Endothelial cell of umbilical vein (primary cell): ENCODE data around the gene ATP2B2. TPM values are rescaled to one million over a fixed set of nuclear protein-coding genes. Genes with fewer than 3 reads are reported as not detected.

Experiments used
- BruUV-seq: library from RNA; stranded (reverse); fragments of 400-500 nt; replicated peaks from 2 replicates; lab custom pipeline; 2021; lab: Mats Ljungman, UMichigan
- CTCF ChIA-PET: fragments of 300-600, 350-600 bp; sonication (Branson Sonifier 250); formaldehyde crosslinking; loops from one replicate; lab custom pipeline; 2021; ENCODE audit warnings: antibody characterized with exemption, inconsistent platforms; lab: Charles Lee
- POLR2A ChIA-PET: fragments of 300-600, 350-600 bp; sonication (Branson Sonifier 250); formaldehyde crosslinking; loops from one replicate; lab custom pipeline; 2021; ENCODE audit warnings: antibody characterized with exemption, inconsistent platforms; lab: Charles Lee
- DNase-seq: peaks from one replicate; pipeline ENCODE4 v3.0.0-alpha.2; 2011; ENCODE audit warnings: low read depth, low spot score
- FAIRE-seq: peaks from 2 replicates; lab custom pipeline; 2011; peaks lifted over from hg19 to GRCh38; lab: Jason Lieb, UNC
- H2AFZ ChIP-seq: 2 replicates; pipeline ENCODE4 v1.6.0; 2012; ENCODE audit warnings: low read depth, low read length, control low read depth, inconsistent platforms
- H3K27ac ChIP-seq: 2 replicates; pipeline ENCODE4 v1.5.1; 2011; ENCODE audit warnings: low read depth, mild to moderate bottlenecking, control low read depth, low read length, moderate library complexity; ENCODE audit not compliant: insufficient read depth
- H3K27me3 ChIP-seq, 2 experiments: 2 replicates each; pipeline versions ENCODE4 v1.6.0 to v1.6.1; 2011; ENCODE audit warnings: low read length in 2 of 2, mixed read lengths in 1 of 2; ENCODE audit not compliant: control insufficient read depth in 2 of 2, insufficient read depth in 2 of 2
- H3K36me3 ChIP-seq, 2 experiments: 2 replicates in 1 of 2; 3 replicates in 1 of 2; pipeline ENCODE4 v1.5.1; 2011; ENCODE audit warnings: low read length in 2 of 2, mild to moderate bottlenecking in 1 of 2, moderate library complexity in 1 of 2; ENCODE audit not compliant: control insufficient read depth in 2 of 2, insufficient read depth in 2 of 2; ENCODE audit errors: extremely low read depth in 1 of 2
- H3K4me1 ChIP-seq: 3 replicates; pipeline ENCODE4 v1.5.1; 2011; ENCODE audit warnings: mild to moderate bottlenecking, low read length; ENCODE audit not compliant: control insufficient read depth, insufficient read depth; ENCODE audit errors: extremely low read depth
- H3K4me2 ChIP-seq: 2 replicates; pipeline ENCODE4 v1.6.1; 2011; ENCODE audit warnings: low read length, control low read depth, mixed read lengths; ENCODE audit not compliant: insufficient read depth
- H3K4me3 ChIP-seq, 3 experiments: fragments of 200-600 bp in 1 of 3; sonication (generic), shearing (Covaris generic) in 1 of 3; replicated peaks in 1 of 3; 2 replicates each; pipeline ENCODE4 v1.5.1; 2011 to 2016; ENCODE audit warnings: control low read depth in 3 of 3, low read length in 3 of 3, mild to moderate bottlenecking in 2 of 3, inconsistent platforms in 1 of 3, low read depth in 1 of 3, moderate library complexity in 1 of 3; ENCODE audit not compliant: insufficient read depth in 1 of 3
- H3K79me2 ChIP-seq: 2 replicates; pipeline ENCODE4 v1.6.0; 2012; ENCODE audit warnings: low read length, inconsistent platforms; ENCODE audit not compliant: control insufficient read depth, insufficient read depth
- H3K9ac ChIP-seq: replicated peaks from 2 replicates; pipeline ENCODE3; 2011; ENCODE audit warnings: low read length, control low read depth; ENCODE audit not compliant: insufficient read depth; ENCODE audit errors: extremely low read depth
- H3K9me1 ChIP-seq: replicated peaks from 3 replicates; pipeline ENCODE4 v1.6.0; 2011; ENCODE audit warnings: mild to moderate bottlenecking, low read length; ENCODE audit not compliant: control insufficient read depth, insufficient read depth; ENCODE audit errors: extremely low read depth
- H3K9me3 ChIP-seq: replicated peaks from 2 replicates; pipeline ENCODE4 v1.5.1; 2012; ENCODE audit warnings: low read length, inconsistent platforms; ENCODE audit not compliant: control insufficient read depth, insufficient read depth
- H4K20me1 ChIP-seq: replicated peaks from 2 replicates; pipeline ENCODE3; 2011; ENCODE audit warnings: mild to moderate bottlenecking, low read length; ENCODE audit not compliant: control insufficient read depth, insufficient read depth; ENCODE audit errors: extremely low read depth
- EZH2 ChIP-seq: IDR thresholded peaks from 2 replicates; pipeline ENCODE4 v1.6.1; 2012; ENCODE audit warnings: borderline replicate concordance, low read depth, mild to moderate bottlenecking, moderate library complexity, low read length, inconsistent platforms; ENCODE audit not compliant: severe bottlenecking
- FOS ChIP-seq: IDR thresholded peaks from 2 replicates; pipeline ENCODE4 v1.6.1; 2011; ENCODE audit warnings: mild to moderate bottlenecking, low read length, moderate library complexity, borderline replicate concordance; ENCODE audit not compliant: insufficient read depth
- GATA2 ChIP-seq: IDR thresholded peaks from 2 replicates; pipeline ENCODE4 v1.7.0; 2011; ENCODE audit warnings: low read depth, mild to moderate bottlenecking, moderate library complexity, mixed read lengths, low read length; ENCODE audit not compliant: insufficient read length, insufficient read depth
- JUN ChIP-seq: IDR thresholded peaks from 2 replicates; pipeline ENCODE4 v1.6.1; 2011; ENCODE audit warnings: borderline replicate concordance, low read depth; ENCODE audit not compliant: insufficient read length, insufficient read depth
- MYC ChIP-seq: IDR thresholded peaks from one replicate; pipeline ENCODE4 v1.6.1; 2011; ENCODE audit warnings: mild to moderate bottlenecking, low read depth, low read length
- POLR2A ChIP-seq: IDR thresholded peaks from 2 replicates; pipeline ENCODE4 v1.6.1; 2012; ENCODE audit warnings: low read depth, mild to moderate bottlenecking, control low read depth, low read length
- POLR2AphosphoS5 ChIP-seq: IDR thresholded peaks from 2 replicates; pipeline ENCODE4 v1.6.1; 2012; ENCODE audit warnings: low read depth, mild to moderate bottlenecking, control low read depth, low read length, moderate library complexity; ENCODE audit not compliant: insufficient read depth
- dilution Hi-C: fragments of 300-500 bp; cut with MboI; formaldehyde crosslinking; loops from one replicate; pipeline ENCODE4 v1.15.0; 2019; ENCODE audit warnings: low sequenced_read_pairs; ENCODE audit not compliant: extremely low pct_ligation_motif_present
- intact Hi-C: fragments of 100-400 bp; cut with micrococcal nuclease; formaldehyde crosslinking; loops from one replicate; pipeline ENCODE4 v1.10.0; 2022
- polyA plus RNA-seq, 4 experiments: library from polyadenylated mRNA; depleted of rRNA in 3 of 4; stranded (reverse) in 3 of 4; unstranded in 1 of 4; fragments of >200 nt; gene quantifications; 2 replicates each; pipeline versions ENCODE4 v1.2.1 to v1.2.3, GENCODE V29; 2011 to 2012; ENCODE audit warnings: missing spikeins in 1 of 4
- total RNA-seq: library from RNA; stranded (reverse); gene quantifications from 2 replicates; pipeline ENCODE4 v1.2.3, GENCODE V29; 2021
- TF ChIP-seq, protein P1 (sequence below): IDR thresholded peaks from 2 replicates; pipeline ENCODE4 v1.6.1; 2011; ENCODE audit not compliant: insufficient read depth, insufficient read length
- TF ChIP-seq, protein P2 (sequence below), 2 donors: IDR thresholded peaks; 1 replicate in 1 of 2; 2 replicates in 1 of 2; pipeline ENCODE4 v1.5.1; 2011; ENCODE audit warnings: low read length in 2 of 2, mild to moderate bottlenecking in 2 of 2, moderate library complexity in 2 of 2, control low read depth in 1 of 2, inconsistent platforms in 1 of 2, low read depth in 1 of 2; ENCODE audit not compliant: insufficient read depth in 1 of 2; ENCODE audit errors: extremely low read depth in 1 of 2

The ATP2B2 gene
- total and polyA plus RNA-seq, 2 donors (not counting 3 experiments of a cell fraction or from before 2014, with no cell fraction given), result not detected

DNA sequence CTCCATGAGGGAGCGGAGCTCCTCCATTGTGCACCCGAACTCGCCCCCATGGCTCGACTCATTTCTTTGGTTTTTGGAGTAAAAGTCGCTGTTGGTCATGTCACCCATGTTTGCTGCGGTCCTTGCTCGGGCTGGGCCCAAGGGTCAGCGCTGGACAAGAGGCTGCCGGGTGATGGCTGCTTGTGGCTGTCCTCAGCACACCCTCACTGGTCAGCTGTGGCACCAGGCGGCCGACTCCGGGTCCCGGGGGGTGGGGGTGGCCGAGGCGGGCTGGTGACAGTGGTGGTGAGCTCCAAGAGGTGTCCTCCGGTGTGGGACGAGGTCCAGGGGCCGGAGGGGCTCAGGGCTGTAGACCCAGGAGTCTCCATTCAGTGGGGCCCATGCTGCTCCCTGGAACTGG lies 56.0 kb downstream of the ATP2B2 start:
- intact Hi-C loops, result no loop called here
- H3K4me3 ChIP-seq, result no peak overlapping the region
- no peak for TF ChIP-seq MYC
- TF ChIP-seq POLR2A, result no peak
- TF ChIP-seq, protein P1, sequence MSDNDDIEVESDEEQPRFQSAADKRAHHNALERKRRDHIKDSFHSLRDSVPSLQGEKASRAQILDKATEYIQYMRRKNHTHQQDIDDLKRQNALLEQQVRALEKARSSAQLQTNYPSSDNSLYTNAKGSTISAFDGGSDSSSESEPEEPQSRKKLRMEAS, result no peak
- no peak for TF ChIP-seq EZH2
- no peak for TF ChIP-seq POLR2AphosphoS5
- dilution Hi-C loops, result no loop called here
- ChIA-PET POLR2A (no interaction called here), CTCF (no interaction called here)
- no peak overlapping the region for H3K4me2 ChIP-seq
- FAIRE-seq (no peak), DNase-seq (no peak)
- H3K27ac ChIP-seq, result no peak overlapping the region
- BruUV-seq, result no TSS peak
- H2AFZ ChIP-seq, result no peak overlapping the region
- no peaks in the 10 kb centered on the region for H3K36me3 ChIP-seq
- no peaks in the 10 kb centered on the region for H4K20me1 ChIP-seq
- no peaks in the 10 kb centered on the region for H3K27me3 ChIP-seq
- H3K4me1 ChIP-seq, result no peaks in the 10 kb centered on the region
- H3K9me3 ChIP-seq, result no peaks in the 10 kb centered on the region
- no peaks in the 10 kb centered on the region for H3K79me2 ChIP-seq
- H3K9ac ChIP-seq, result no peak overlapping the region
- no peaks in the 10 kb centered on the region for H3K9me1 ChIP-seq

DNA sequence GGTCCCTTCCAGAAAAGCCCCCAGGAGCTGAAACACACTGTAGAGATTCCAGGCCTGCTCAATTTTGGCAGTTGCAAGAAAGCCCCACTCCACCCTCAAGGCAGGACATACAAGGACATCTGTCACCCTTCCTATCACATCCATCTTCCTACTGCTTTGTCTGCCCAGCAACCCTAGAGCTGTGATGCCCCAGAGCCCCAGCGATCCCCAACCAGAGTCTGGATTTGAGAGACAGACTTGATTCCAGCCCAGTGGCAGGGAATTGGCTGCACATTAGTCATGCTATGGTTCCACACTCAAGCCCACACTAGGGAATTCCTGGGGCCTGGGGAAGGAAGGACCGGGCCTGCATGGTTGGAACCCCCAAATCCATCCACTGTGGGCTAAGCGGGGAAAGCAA lies 56.8 kb downstream of the ATP2B2 start:
- no TSS peak for BruUV-seq
- no peaks in the 10 kb centered on the region for H3K4me1 ChIP-seq
- CTCF ChIA-PET, result no interaction called here

More for the DNA sequence above, 56.8 kb downstream of the ATP2B2 start:
- H3K9me3 ChIP-seq, result no peaks in the 10 kb centered on the region
- no peak overlapping the region for H3K27ac ChIP-seq
- dilution Hi-C loops, result no loop called here
- POLR2A ChIA-PET, result no interaction called here
- TF ChIP-seq FOS (no peak), GATA2 (no peak), POLR2A (no peak), MYC (no peak), POLR2AphosphoS5 (no peak), EZH2 (no peak), JUN (no peak)
- TF ChIP-seq, protein P1, result no peak
- TF ChIP-seq, protein P2, sequence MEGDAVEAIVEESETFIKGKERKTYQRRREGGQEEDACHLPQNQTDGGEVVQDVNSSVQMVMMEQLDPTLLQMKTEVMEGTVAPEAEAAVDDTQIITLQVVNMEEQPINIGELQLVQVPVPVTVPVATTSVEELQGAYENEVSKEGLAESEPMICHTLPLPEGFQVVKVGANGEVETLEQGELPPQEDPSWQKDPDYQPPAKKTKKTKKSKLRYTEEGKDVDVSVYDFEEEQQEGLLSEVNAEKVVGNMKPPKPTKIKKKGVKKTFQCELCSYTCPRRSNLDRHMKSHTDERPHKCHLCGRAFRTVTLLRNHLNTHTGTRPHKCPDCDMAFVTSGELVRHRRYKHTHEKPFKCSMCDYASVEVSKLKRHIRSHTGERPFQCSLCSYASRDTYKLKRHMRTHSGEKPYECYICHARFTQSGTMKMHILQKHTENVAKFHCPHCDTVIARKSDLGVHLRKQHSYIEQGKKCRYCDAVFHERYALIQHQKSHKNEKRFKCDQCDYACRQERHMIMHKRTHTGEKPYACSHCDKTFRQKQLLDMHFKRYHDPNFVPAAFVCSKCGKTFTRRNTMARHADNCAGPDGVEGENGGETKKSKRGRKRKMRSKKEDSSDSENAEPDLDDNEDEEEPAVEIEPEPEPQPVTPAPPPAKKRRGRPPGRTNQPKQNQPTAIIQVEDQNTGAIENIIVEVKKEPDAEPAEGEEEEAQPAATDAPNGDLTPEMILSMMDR (IDR thresholded peaks at IDR 0.05; ENCODE audit: extremely low read depth in 1 of 2, insufficient read depth in 1 of 2, low read depth in 1 of 2, low read length in 2 of 2), result no peak
- FAIRE-seq, result no peak
- no peaks in the 10 kb centered on the region for H3K9me1 ChIP-seq
- H3K9ac ChIP-seq, result no peak overlapping the region
- H3K79me2 ChIP-seq, result no peaks in the 10 kb centered on the region
- H4K20me1 ChIP-seq, result no peaks in the 10 kb centered on the region
- H3K4me2 ChIP-seq, result no peak overlapping the region
- intact Hi-C loops, result no loop called here
- no peak overlapping the region for H2AFZ ChIP-seq
- H3K4me3 ChIP-seq, result no peak overlapping the region
- H3K27me3 ChIP-seq, result no peaks in the 10 kb centered on the region
- DNase-seq, result no peak
- H3K36me3 ChIP-seq, result no peaks in the 10 kb centered on the region
